GM12891 (cell line): ENCODE data around the gene FPR2.

Source experiments
- DNase-seq: peaks from one replicate; pipeline ENCODE4 v3.0.0; 2011; ENCODE audit warnings: low spot score; ENCODE audit not compliant: insufficient read length
- FAIRE-seq: peaks from 2 replicates; lab custom pipeline; 2011; peaks lifted over from hg19 to GRCh38; lab: Jason Lieb, UNC
- PAX5 ChIP-seq: IDR thresholded peaks from 2 replicates; pipeline ENCODE4 v1.6.1; 2011; ENCODE audit warnings: low read length, moderate library complexity, mild to moderate bottlenecking; ENCODE audit not compliant: insufficient read depth, severe bottlenecking
- POLR2A ChIP-seq: IDR thresholded peaks from 2 replicates; pipeline ENCODE4 v1.6.1; 2011; ENCODE audit warnings: low read depth, low read length, control low read depth
- POLR2AphosphoS5 ChIP-seq: IDR thresholded peaks from 2 replicates; pipeline ENCODE4 v1.6.1; 2011; ENCODE audit warnings: low read depth, low read length, control low read depth
- POU2F2 ChIP-seq: IDR thresholded peaks from 2 replicates; pipeline ENCODE4 v1.6.1; 2011; ENCODE audit warnings: low read depth, mild to moderate bottlenecking, control low read depth, low read length, moderate library complexity
- SPI1 ChIP-seq: IDR thresholded peaks from 2 replicates; pipeline ENCODE4 v1.6.1; 2011; ENCODE audit warnings: low read depth, low read length, control low read depth
- TAF1 ChIP-seq: IDR thresholded peaks from 2 replicates; pipeline ENCODE4 v1.6.1; 2011; ENCODE audit warnings: low read depth, low read length, control low read depth

FPR2 gene

GRCh38 chr19:51780270-51780669 lies 19.3 kb downstream of the FPR2 start:
- FAIRE-seq (no peak), DNase-seq (no peak)
- no peak for TF ChIP-seq POLR2AphosphoS5
- no peak for TF ChIP-seq PAX5
- TF ChIP-seq SPI1: no peak
- TF ChIP-seq POLR2A: no peak

GRCh38 chr19:51781999-51782398 lies 21.0 kb downstream of the FPR2 start:
- FAIRE-seq: no peak
- no peak for DNase-seq
- TF ChIP-seq POLR2A (no peak), SPI1 (no peak)

GRCh38 chr19:51783372-51783771 lies 22.4 kb downstream of the FPR2 start:
- FAIRE-seq: no peak
- TF ChIP-seq SPI1 (peak; percentile 37), POLR2AphosphoS5 (no peak)
- no peak for DNase-seq

- FAIRE-seq (peak; percentile 13), DNase-seq (no peak)
- TF ChIP-seq POU2F2 (no peak), POLR2A (no peak), PAX5 (no peak)
Observed at GRCh38 chr19:51784109-51784785, 23.3 kb downstream of the FPR2 start.

- no peak for DNase-seq
- TF ChIP-seq POLR2A (no peak), POLR2AphosphoS5 (no peak), SPI1 (peak; percentile 41; the same call in 1 of the 2 replicates), POU2F2 (no peak), TAF1 (no peak), PAX5 (no peak)
- FAIRE-seq: no peak
Observed at GRCh38 chr19:51784922-51785690, 24.1 kb downstream of the FPR2 start.

GRCh38 chr19:51786646-51787494 lies 25.9 kb downstream of the FPR2 start:
- TF ChIP-seq SPI1 (no peak), POLR2AphosphoS5 (no peak), POU2F2 (no peak), TAF1 (no peak), PAX5 (no peak), POLR2A (no peak)
- DNase-seq (no peak), FAIRE-seq (no peak)

GRCh38 chr19:51788029-51788428 lies 27.0 kb downstream of the FPR2 start:
- DNase-seq (no peak), FAIRE-seq (no peak)
- TF ChIP-seq POLR2AphosphoS5 (no peak), TAF1 (no peak), POU2F2 (no peak), POLR2A (no peak), PAX5 (no peak), SPI1 (no peak)

GRCh38 chr19:51789061-51789795 lies 28.2 kb downstream of the FPR2 start:
- DNase-seq: no peak
- FAIRE-seq: no peak
- TF ChIP-seq TAF1 (no peak), PAX5 (no peak), POLR2AphosphoS5 (no peak), SPI1 (no peak), POU2F2 (no peak), POLR2A (no peak)

- FAIRE-seq (no peak), DNase-seq (no peak)
- TF ChIP-seq POU2F2: no peak
- TF ChIP-seq SPI1: no peak
- TF ChIP-seq TAF1: no peak
- TF ChIP-seq POLR2AphosphoS5: no peak
- no peak for TF ChIP-seq PAX5
- TF ChIP-seq POLR2A: no peak
Observed at GRCh38 chr19:51792932-51793331, 32.0 kb downstream of the FPR2 start.
